Measurements from ENCODE around the gene ARL13B.
"Not testable (repeated sequence)": the region's sequence is repeated elsewhere in the genome, so short reads cannot be mapped to it uniquely, and the experiment has no call there.

Gene ARL13B

GRCh38 chr3:93979850-93980676 is at the start of gene ARL13B:
Gene ARL13B, plus strand, starts transcription at chr3:93980155. Its CDS starts 269 bp downstream, at chr3:93980424.
- DNase-seq (ENCODE audit: low spot score): peak; percentile 95

DNA sequence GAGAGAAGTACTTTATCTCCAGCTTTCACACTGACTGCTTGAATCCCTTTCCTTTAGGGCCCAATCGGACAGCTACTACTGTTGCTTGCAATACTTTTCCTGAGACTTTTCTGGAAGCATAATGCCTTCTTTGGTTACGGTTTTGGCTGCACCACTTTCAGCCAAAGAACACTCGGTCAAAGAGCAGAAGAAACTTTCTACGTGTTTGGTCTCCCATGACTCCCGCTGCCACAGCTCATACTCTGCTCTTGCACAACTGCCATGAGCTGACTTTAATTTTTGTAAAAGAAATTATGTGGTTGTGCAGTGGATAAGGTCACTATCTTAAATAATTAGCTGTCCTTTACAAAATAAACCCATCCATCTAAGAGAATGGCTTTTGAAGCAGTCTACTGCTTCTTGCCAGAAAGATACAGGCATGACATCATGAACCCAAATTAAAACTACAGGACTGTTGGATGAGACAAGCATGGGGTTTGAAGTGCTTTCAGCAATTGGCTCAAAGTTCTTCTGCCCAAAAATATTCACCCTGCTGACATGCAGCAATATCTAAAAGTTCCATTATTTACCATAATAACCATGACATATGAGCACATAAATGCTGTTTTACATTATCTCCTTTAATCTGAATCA is 48.2 kb upstream of the ARL13B start:
- no peak for DNase-seq (ENCODE audit: low spot score)

DNA sequence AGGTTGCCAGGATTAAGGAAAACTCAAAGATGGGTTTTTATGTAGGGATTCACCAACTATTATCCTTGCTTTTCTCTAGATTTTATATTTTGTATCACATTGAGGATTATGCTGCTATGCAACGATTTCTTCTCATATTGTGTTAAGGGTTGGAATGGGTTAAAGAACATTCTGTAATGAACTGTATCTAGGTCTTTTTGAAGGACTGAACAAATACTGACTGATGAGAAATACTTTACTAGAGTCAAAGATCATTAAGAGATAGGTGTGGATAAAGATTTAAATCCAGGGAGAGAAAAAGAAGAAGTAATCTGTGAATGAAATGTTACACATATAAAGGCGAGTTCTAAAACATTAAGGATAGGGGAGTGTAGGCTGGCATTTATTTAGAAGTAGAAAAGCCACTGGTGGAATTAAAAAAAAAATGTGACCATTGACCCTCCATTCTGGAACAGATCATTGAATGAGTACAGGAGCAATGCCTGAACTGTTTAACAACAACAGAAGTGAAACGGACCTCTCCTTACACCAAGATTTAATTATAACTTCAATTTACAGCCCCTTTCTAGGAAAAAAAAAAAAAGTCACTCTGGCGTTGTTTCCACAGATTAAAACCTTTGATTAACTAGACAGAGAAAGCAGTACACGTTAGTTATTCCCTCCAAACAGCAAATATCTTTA is 45.4 kb upstream of the ARL13B start:
- DNase-seq (ENCODE audit: low spot score): no peak

DNA sequence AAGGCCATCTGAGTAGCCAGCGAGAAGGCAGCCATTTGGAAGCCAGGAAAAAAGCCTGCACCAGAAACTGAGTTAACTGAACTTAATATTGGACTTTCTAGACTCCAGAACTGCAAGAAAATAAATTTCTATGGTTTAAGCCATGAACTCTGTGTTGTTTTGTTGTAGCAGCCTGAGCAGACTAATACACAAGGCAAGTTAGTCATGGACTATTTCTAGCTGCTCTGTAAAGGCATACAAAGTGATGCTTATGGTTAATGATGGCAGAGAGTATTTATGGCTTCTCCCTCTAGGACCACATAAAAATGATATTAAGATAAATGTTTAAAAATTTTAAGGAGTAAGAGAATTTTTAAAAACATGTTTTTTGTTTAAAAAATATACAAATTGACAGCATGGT is 43.4 kb upstream of the ARL13B start:
- DNase-seq (ENCODE audit: low spot score): no peak

DNA sequence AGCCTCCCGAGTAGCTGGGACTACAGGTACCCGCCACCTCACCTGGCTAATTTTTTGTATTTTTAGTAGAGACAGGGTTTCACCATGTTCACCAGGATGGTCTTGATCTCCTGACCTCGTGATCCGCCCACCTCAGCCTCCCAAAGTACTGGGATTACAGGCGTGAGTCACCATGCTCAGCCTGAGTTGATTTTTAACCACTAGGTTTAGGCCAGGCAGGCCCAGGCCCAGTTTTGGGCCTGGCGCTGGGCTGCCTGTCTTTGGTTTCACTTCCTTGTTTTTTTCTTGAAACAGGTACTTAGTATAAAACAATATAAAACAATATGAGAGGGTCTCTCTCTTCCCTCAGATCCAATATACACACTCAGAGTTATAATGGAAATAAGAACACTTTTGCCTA is 42.5 kb upstream of the ARL13B start:
- DNase-seq (ENCODE audit: low spot score): not testable (repeated sequence)

DNA sequence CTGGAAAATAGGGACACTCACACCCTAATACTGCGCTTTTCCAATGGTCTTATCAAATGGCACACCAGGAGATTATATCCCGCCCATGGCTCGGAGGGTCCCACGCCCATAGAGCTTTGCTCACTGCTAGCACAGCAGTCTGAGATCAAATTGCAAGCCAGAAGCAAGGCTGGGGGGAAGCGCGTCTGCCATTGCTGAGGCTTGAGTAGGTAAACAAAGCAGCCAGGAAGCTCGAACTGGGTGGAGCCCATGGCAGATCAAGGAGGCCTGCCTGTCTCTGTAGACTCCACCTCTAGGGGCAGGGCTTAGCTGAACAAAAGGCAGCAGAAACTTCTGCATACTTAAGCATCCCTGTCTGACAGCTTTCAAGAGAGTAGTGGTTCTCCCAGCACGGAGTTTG is 30.0 kb upstream of the ARL13B start:
- DNase-seq (ENCODE audit: low spot score): not testable (repeated sequence)

GRCh38 chr3:93961026-93961425 is 18.9 kb upstream of the ARL13B start:
- no peak for DNase-seq (ENCODE audit: low spot score)

DNA sequence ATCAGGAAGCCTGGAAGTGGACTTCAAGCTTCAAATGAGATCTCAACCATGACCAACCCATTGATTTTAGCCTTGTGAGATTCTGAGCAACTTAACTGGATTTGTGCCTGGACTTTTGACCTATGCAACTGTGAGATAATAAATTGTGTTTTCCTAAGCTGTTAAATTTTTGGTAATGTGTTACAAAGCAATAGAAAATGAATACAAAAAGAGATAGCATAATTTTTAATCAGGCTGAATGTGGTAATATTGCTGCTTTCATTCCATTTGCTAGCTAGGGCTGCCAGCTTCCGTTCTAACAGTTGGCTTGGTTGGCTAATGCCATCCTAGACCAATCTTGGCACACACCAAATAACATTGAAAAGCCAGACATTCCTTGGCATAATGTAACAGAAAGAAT is 18.5 kb upstream of the ARL13B start:
- no peak for DNase-seq (ENCODE audit: low spot score)

DNA sequence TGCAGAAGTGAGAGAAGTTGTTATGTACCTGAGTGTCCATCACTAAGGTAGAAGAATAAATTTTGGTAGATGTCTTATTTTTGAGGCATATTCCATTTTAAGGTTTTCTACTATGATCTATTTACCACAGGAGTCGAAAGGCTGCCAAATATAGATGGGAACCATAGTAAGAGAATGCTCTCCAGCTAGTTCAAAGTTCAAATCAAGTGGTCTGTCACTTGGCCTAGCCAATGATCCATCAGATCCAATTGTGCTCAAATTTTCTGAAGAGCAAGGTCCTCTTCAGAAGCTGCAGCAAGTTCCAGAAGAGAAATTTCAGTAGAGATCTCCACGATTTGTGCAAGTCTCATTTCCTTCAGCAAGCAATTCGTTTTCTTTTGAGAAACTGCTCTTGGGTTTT is 17.2 kb upstream of the ARL13B start:
- DNase-seq (ENCODE audit: low spot score): no peak

- not testable (repeated sequence) for DNase-seq (ENCODE audit: low spot score)
Measured at GRCh38 chr3:93965106-93965505, 14.8 kb upstream of the ARL13B start.

DNA sequence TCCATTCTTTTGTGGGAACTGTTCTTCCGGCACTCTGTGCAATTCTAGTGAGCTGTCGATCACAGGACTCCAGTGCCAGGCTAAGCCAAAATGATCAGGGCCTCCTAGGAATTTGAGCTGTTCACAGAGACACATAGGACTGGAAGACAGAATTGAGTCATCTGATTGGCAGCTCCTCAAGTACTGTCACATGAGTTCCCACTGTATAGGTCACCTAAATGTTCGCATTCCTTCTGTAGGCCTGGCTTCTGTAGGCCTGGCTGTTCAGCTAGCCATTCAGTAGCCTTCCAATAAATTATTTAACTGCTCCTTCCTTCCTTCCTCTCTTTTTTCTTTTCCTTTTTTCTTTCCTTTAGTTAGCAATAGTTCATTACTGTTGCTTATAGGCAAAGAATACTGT is 10.5 kb upstream of the ARL13B start:
- no peak for DNase-seq (ENCODE audit: low spot score)

GRCh38 chr3:93969997-93970396 is 10.0 kb upstream of the ARL13B start:
- no peak for DNase-seq (ENCODE audit: low spot score)

DNA sequence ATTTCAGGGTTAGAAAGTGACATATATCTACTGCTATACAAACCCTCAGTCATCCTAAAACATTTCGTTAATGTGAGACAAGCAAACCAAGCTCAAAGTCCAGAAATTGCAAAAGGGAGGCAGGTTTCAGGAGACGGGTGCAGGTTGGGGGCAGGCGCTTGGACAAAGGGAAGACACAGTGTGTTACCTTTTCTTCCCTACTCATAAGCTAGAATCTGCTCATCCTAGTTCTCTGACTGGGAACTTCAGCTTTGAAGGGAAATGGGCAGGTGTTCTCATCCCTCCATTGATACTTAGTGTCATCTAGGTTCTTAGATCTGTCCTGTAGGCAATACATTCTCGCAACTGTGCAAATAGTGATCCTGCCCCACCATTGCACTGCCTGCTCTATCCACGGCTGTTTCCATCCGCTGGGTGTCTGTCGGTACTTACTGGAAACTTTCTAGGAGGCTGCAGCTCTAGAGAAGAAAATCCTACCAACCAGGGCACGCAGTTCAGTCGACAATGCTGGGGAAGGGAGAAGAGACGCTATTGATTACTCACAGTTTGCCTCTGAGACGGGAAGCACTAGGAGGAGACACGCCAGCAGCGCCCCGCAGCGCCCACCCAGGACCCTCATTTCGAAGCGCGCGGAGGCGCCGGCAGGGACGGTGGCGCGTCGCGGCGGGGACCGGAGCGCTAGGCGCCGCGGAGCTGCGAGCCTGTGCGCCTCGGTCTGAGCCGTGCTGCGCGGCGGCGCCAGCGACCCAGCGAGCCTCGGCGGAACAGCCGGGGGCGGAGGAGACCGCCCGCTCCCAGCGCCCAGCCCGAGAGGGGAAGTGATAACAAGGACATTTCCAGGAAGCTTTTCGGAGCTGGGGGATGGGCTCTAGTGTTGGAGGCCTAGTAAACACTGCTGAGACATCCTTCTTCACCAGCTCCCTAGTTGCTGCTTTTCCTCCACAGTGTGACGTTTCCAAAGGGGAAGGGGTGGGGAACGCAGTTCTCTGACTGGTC is 6.5 kb upstream of the ARL13B start, which contains the start of gene PROS1:
PROS1 (minus strand) TSS at position 766 of the 996 bp plus-strand sequence; CDS start at position 619, 147 bp downstream.
- peak; percentile 27 for DNase-seq (ENCODE audit: low spot score)

DNA sequence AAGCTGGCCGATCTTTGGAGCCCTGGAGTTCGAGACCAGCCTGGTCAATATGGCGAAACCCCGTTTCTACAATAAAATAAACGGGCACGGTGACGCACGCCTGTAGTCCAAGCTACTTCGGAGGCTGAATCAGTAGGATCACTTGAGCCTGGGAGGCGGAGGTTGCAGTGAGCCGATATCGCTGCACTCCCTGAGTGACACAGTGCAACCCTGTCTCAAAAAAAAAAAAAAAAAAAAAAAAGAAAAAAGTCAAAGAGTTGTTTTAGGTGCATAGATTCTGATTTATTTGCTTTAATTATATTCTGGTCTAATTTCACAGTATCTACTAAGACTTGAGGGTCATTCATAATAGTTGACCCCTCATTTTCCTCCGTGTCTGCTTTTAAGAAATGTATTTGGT is 1.7 kb downstream of the ARL13B start:
- no peak for DNase-seq (ENCODE audit: low spot score)

DNA sequence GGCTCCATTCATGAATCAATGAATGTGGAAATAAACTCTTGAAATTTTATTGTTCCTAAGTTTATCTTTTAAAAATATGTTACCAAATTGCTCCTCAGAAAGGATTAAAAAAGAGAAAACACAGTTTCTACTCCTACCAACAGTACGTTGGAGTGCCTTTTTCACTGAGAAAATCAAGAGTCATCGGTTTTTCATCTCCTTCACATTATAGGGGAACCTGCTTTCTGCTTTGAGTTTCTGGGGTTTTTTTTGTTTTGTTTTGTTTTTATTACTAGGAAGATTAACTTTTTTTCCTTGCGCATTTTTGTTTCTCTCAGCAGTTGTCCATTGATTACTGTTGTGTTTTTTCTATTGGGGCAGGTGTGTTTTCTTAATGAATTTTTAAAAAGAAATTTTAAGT is 3.5 kb downstream of the ARL13B start:
- DNase-seq (ENCODE audit: low spot score): no peak

- DNase-seq (ENCODE audit: low spot score): no peak
Measured at GRCh38 chr3:93984618-93985017, 4.7 kb downstream of the ARL13B start.

DNA sequence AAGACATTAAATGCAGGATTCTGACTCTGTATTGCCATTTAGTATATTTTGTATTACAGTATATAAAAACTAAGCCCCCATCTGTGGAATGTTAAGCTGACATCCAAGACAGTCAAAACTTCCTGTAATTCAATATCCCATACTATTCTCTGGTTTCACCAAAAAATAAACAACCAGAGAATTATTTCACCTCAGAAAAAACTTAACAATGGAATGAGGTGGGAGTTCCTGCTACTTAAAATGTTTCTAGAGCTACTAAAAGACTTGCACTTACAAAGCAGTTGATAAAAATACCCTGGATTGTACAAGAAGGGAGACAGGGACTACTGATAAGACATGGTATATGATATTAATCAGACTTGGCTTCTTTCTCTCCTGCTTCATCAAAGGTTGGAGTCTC is 8.3 kb downstream of the ARL13B start:
- DNase-seq (ENCODE audit: low spot score): no peak

DNA sequence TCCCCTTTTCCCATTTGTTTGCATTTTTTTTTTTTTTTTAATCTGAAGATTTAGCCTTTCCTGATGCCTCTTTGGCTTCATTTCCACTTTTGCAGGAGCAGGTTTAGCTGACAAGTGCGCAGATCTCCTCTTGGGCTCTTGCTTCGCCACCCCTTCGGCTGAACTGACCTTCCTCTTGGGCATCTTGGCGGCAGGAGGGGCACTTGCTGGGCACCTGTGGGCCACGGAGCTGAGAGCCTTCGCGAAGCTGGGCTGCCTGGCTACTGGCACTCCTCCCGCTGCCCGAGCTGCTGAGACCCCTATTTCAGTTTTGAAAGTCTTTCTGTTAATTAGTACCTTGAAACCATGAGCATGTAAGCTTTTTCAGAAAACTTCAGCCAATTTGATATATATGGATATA is 8.8 kb downstream of the ARL13B start:
- DNase-seq (ENCODE audit: low spot score): no peak

DNA sequence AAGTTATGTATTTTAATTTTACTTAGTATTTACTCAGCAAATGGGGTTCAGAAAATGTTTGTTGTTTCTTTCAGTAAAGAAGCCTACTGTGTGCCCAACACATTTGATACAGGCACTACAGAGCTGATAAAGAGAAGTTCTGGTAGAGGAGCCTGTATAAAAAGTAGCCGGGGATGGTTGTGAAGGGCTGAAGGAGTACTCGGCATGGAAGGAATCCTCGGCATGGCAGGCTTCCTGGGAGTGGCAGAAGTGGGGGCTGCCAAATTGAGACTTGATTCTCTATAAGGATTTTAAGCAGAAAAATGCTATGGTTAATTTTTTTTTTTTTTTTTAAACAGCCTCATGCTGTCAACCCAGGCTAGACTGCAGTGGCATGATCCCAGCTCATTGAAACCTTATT is 9.3 kb downstream of the ARL13B start:
- no peak for DNase-seq (ENCODE audit: low spot score)

DNA sequence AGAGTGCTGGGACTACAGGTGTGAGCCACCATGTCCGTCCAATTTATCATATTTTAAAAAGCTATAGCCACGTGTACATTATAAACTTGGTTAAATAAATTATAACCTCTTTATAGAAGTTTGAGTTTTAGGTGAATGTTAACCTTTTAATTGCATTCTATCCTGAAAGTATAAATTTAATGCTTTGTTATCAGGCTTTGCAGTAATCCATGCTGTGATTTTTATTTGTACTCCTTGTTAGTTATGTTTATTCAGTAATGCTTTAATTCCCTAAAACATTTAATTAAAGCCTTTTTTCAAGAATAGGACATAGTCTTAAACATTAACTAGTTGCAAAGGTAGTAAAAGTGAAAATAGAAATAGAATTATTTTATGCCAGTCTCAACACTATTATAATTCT is 11.7 kb downstream of the ARL13B start:
- DNase-seq (ENCODE audit: low spot score): no peak

DNA sequence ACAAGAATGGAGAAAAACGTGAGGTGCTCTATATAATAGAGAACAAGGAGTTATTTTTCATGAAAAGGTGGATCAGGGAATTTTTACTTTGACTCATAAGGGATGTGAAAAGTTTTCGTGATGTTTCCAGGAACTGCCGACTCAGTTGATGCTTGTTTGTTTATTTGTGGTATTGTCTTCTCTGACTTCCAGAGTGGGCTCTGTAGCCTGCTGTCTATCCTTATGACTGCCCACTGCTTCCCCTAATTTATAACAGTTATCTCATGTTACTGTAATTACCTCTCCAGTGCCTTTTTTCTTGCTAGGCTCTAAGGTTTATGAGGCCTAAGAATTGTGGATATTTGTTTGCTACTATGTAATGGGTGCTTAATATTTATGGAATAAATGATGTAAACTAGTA is 12.3 kb downstream of the ARL13B start:
- no peak for DNase-seq (ENCODE audit: low spot score)

- DNase-seq (ENCODE audit: low spot score): no peak
Measured at GRCh38 chr3:93994056-93994455, 14.1 kb downstream of the ARL13B start.
